ENCODE measurements around the gene IL2RA. TPM values are rescaled to one million over a fixed set of nuclear protein-coding genes. Genes with fewer than 3 reads are reported as not detected.
A peak's percentile ranks its signal among the peaks of the same experiment; 100 is the strongest.

IL2RA gene
- total and polyA plus RNA-seq, 10 of the 15 experiments (the other 5 are each of a cell fraction or from before 2014, with no cell fraction given), result 2.2 to 6.0 (median 4.9) TPM

- TF ChIP-seq ZBED1 (IDR thresholded peaks at IDR 0.05; ENCODE audit: borderline replicate concordance) (peak; percentile 92), ZNF217 (IDR thresholded peaks at IDR 0.05) (peak; percentile 86), CHD2 (IDR thresholded peaks at IDR 0.05; ENCODE audit: borderline replicate concordance, low read depth, low read length) (0 out of 2 replicates have a peak, but pooled peaks have one; percentile 43), ELK1 (IDR thresholded peaks at IDR 0.05; ENCODE audit: low read depth, low read length) (no peak), CREM (IDR thresholded peaks at IDR 0.05; ENCODE audit: low read depth) (peak; percentile 87), YY1 (IDR thresholded peaks at IDR 0.05; ENCODE audit: low read depth, low read length) (no peak), PML (IDR thresholded peaks at IDR 0.05; ENCODE audit: low read length) (0 out of 2 replicates have a peak, but pooled peaks have one; percentile 63), RFX5 (IDR thresholded peaks at IDR 0.05; ENCODE audit: low read depth, low read length) (no peak), ETV6 (conservative IDR thresholded peaks at IDR 0.05 in 1 of 2, IDR thresholded peaks at IDR 0.05 in 1 of 2; ENCODE audit: borderline replicate concordance in 1 of 2, low read depth in 1 of 2) (peak in 1 of 2 experiments; percentile 73; a peak in 1 of 4 replicates), SPI1 (IDR thresholded peaks at IDR 0.05; ENCODE audit: borderline replicate concordance, insufficient read depth, low read depth, low read length) (peak; percentile 47; the same call in 1 of the 2 replicates), ATF7 (IDR thresholded peaks at IDR 0.05; ENCODE audit: low read depth) (peak; percentile 92), ZNF384 (IDR thresholded peaks at IDR 0.05; ENCODE audit: borderline replicate concordance, low read depth, low read length) (peak; percentile 66; the same call in 1 of the 2 replicates), HCFC1 (IDR thresholded peaks at IDR 0.05; ENCODE audit: low read length) (no peak), CTCF (IDR thresholded peaks at IDR 0.05 in 2 of 3, conservative IDR thresholded peaks at IDR 0.05 in 1 of 3; ENCODE audit: control insufficient read depth in 2 of 3, extremely low read depth in 1 of 3, insufficient read depth in 1 of 3, low read depth in 3 of 3, low read length in 3 of 3) (no peak), GABPA (IDR thresholded peaks at IDR 0.05; ENCODE audit: low read depth) (0 out of 2 replicates have a peak, but pooled peaks have one; percentile 43), HDAC2 (IDR thresholded peaks at IDR 0.05) (no peak), SIX5 (IDR thresholded peaks at IDR 0.05; ENCODE audit: low read depth, low read length, severe bottlenecking) (no peak), CREB1 (IDR thresholded peaks at IDR 0.05; ENCODE audit: low read depth) (peak; percentile 56; the same call in 1 of the 2 replicates), CBFB (IDR thresholded peaks at IDR 0.05; ENCODE audit: low read depth) (peak; percentile 90), BCL11A (IDR thresholded peaks at IDR 0.05; ENCODE audit: low read depth, low read length) (peak; percentile 91), CHD1 (IDR thresholded peaks at IDR 0.05; ENCODE audit: low read depth, low read length) (no peak), NBN (IDR thresholded peaks at IDR 0.05) (peak; percentile 93; the same call in 1 of the 2 replicates), RCOR1 (conservative IDR thresholded peaks at IDR 0.05; ENCODE audit: low read depth, low read length) (no peak)
- TF ChIP-seq, protein P1, sequence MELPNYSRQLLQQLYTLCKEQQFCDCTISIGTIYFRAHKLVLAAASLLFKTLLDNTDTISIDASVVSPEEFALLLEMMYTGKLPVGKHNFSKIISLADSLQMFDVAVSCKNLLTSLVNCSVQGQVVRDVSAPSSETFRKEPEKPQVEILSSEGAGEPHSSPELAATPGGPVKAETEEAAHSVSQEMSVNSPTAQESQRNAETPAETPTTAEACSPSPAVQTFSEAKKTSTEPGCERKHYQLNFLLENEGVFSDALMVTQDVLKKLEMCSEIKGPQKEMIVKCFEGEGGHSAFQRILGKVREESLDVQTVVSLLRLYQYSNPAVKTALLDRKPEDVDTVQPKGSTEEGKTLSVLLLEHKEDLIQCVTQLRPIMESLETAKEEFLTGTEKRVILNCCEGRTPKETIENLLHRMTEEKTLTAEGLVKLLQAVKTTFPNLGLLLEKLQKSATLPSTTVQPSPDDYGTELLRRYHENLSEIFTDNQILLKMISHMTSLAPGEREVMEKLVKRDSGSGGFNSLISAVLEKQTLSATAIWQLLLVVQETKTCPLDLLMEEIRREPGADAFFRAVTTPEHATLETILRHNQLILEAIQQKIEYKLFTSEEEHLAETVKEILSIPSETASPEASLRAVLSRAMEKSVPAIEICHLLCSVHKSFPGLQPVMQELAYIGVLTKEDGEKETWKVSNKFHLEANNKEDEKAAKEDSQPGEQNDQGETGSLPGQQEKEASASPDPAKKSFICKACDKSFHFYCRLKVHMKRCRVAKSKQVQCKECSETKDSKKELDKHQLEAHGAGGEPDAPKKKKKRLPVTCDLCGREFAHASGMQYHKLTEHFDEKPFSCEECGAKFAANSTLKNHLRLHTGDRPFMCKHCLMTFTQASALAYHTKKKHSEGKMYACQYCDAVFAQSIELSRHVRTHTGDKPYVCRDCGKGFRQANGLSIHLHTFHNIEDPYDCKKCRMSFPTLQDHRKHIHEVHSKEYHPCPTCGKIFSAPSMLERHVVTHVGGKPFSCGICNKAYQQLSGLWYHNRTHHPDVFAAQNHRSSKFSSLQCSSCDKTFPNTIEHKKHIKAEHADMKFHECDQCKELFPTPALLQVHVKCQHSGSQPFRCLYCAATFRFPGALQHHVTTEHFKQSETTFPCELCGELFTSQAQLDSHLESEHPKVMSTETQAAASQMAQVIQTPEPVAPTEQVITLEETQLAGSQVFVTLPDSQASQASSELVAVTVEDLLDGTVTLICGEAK (IDR thresholded peaks at IDR 0.05; ENCODE audit: borderline replicate concordance), result peak; percentile 31; the same call in 1 of the 2 replicates
Measured at GRCh38 chr10:6052247-6053221, 9.6 kb downstream of the IL2RA start (continued).
